Posterior vena cava (tissue), 2 donors: ENCODE measurements around the gene STK32B. TPM values are rescaled to one million over a fixed set of nuclear protein-coding genes. Genes with fewer than 3 reads are reported as not detected.
"Not testable (repeated sequence)": the region's sequence is repeated elsewhere in the genome, so short reads cannot be mapped to it uniquely, and the experiment has no call there.

Experiments used
- DNase-seq: peaks from one replicate; pipeline ENCODE4 v3.0.0-alpha.2; 2020; ENCODE audit warnings: low spot score
- intact Hi-C, 2 donors: fragments of 100-400 bp; cut with DNase I; formaldehyde crosslinking; loops; one replicate each; pipeline versions ENCODE4 v1.14.1 to v1.14.2; 2022 to 2023
- total RNA-seq, 2 donors: library from RNA; stranded (reverse); fragmentation: NEBNext Ultra II Directional; extraction: Animal tissue kit (Norgen Biotek cat#: 25700); gene quantifications; one replicate each; pipeline ENCODE4 v1.2.1, GENCODE V29; 2021
- donor health status: DM: yes; HTN: yes; CAD: no.
- donor health status: DM: yes; HTN: yes; CAD: no.

STK32B gene
- total RNA-seq, 2 donors from 2014 or later: 3.1 to 3.5 TPM

DNA sequence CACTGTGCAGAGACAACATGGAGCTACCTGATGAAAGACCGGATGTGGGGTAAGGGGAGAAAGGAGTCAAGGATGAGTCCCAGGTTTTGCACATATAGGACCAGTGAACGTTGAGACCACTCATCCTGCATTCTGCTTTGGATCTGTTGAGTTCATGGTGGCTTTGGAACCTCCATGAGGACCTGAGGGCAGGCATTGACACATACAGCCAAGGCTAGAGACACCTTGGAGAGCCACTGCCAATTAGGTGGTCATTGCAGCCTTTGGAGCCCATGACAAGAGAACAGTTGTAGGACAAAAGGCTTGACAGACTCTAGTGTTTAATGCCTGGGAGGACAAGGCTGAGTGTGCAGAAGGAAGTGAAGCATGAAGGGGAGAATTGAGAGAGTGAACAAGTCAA, 87.9 kb downstream of the STK32B start:
- no peak for DNase-seq
- intact Hi-C loops: no loop called here

DNA sequence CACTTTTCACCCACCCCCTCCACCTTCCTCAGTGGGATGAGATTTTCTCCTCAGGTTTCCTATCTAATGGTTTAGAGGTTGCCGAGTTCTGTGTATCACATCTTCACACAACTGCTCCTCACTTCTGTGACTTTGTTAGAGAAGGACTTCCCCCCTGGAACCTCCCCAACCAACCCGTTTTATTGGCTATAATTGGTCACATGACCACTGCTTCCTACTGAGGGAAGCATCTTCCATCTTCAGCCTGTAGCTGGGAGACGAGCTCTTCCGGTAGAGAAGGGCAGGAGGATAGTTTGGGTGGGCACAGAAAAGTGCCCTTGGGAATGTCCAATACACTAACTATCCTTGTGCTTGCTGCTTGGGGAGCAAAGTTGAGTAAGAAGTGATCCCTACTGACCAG, 90.5 kb downstream of the STK32B start:
- intact Hi-C loops: loop anchor here in 1 of 2 donors (5.0 kb wide), 1 partner anchor 90 kb away; the partner anchor contains the start of gene STK32B

DNA sequence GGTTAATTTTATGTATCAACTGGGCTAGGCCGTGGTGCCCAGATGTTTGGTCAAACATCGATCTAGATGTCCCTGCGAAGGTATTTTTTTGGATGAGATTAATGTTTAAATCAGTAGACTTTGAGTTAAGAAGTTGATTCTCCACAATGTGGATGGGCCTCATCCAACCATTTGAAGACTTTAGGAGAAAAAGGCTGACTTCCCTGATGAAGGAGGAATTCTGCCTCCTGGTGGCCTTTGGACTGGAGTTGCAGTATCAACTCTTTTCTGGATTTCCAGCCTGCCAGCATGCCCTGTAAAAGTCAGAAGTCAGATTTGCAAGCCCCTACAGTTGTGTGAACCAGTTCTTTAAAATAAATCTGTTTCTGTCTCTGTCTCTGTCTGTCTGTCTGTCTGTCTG, 91.4 kb downstream of the STK32B start:
- DNase-seq: no peak
- intact Hi-C loops: loop anchor here in 1 of 2 donors (5.0 kb wide), 1 partner anchor 90 kb away; the partner anchor contains the start of gene STK32B

More for the DNA sequence above, 90.5 kb downstream of the STK32B start:
- DNase-seq: no peak

DNA sequence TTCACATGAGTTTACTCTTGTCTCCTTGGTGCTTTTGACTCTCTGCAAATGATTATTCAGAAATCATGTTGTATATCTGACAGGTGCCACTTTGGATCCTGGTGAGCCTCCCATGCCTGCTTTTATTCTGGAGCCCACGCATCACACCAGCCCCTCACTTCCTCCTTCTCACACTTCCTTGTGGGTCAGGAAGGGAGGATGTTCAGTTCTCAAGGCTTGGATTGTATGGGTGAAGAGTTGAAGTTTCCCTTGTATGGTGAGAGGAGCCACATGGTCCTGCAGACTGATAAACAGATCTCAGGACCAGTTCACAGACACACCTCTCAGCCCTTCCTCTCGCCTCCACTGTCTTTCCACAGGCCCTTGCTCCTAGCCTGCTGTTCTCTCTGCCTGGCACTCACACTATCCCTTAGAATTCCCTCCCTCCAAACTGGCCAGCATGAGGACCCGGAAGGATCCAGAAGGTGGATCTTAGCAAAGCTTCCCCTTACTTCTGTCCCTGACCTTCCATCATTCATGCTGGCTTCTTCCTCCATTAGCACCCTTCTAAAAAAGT, 92.1 kb downstream of the STK32B start:
- intact Hi-C loops: loop anchor here in 1 of 2 donors (5.0 kb wide), 1 partner anchor 91 kb away; the partner anchor contains the start of gene STK32B
- DNase-seq: no peak

DNA sequence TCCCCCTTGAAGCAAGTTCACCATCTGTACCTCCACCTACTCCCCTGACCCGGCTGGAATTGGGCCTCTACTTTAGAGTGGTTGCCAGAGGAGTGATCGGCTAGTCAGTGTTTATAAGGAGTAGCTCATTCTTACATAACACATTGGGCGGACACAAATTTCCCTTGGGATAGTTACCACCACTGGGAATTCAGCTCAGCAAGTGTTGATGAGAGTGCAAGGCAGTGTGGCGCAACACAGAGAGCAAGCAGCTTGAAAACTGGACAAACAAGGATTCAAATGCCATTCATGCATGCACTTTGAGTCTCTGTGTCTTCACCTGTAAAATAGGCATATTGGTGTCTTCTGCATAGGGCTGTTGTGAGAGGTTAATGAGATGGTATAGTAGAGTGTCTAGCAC, 92.7 kb downstream of the STK32B start:
- DNase-seq: no peak

DNA sequence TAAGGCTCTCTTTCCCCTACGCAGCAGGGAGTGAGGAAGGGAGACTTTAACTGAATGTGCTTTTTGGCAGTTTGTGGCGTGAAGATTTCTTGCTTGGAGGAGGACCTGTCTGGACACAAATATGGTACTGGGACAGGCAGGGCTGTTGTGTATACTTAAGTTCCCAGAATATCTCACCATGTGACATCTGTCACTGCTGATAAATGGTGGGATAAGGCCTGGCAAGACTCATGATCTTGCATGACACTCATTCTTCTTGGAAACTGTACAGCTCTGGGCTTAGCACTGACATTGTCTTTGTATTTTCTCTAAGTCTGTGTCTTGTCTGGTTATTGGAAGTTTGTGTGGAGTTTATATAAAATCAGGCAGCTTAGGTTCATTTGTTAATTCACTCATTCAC, 93.1 kb downstream of the STK32B start:
- no peak for DNase-seq
- intact Hi-C loops: loop anchor here in 1 of 2 donors (5.0 kb wide), 1 partner anchor 92 kb away; the partner anchor contains the start of gene STK32B

More for the DNA sequence above, 92.7 kb downstream of the STK32B start:
- intact Hi-C loops: loop anchor here in 1 of 2 donors (5.0 kb wide), 1 partner anchor 92 kb away; the partner anchor contains the start of gene STK32B

DNA sequence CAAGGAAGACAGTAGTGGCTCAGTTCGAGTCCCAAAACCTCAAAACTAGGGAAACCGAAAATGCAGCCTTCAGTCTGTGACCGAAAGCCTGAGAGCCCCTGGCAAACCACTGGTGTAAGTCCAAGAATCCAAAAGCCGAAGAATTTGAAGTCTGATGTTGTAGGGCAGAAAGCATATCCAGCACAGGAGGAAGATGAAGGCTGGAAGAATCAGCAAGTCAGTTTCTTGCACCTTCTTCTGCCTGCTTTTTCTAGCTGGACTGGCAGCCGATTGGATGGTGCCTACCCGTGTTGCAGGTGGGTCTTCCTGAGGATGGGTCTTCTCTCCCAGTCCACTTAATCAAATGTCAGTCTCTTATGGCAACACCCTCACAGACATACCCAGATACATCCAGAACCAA, 95.0 kb downstream of the STK32B start:
- intact Hi-C loops: no loop called here
- DNase-seq: no peak

DNA sequence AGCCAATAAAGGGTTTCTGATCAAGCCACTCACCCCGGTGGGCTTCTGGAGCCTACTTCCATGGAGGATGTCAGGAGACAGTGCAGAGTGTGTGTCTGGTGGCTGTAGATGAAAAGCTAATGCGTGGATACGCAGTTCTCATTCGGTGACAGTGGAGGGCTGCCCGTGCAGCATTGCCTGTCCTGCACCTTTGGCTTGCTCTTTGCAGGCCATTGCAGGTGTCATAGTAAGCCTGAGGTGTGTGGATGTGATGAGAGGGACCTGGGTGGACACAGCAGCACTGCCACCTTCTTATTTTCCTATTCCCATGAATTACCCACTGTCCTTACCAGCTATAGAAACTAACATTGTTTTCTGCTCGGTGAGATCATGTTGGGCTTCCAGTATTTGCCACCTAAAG, 101.2 kb downstream of the STK32B start:
- intact Hi-C loops: no loop called here
- DNase-seq: no peak

DNA sequence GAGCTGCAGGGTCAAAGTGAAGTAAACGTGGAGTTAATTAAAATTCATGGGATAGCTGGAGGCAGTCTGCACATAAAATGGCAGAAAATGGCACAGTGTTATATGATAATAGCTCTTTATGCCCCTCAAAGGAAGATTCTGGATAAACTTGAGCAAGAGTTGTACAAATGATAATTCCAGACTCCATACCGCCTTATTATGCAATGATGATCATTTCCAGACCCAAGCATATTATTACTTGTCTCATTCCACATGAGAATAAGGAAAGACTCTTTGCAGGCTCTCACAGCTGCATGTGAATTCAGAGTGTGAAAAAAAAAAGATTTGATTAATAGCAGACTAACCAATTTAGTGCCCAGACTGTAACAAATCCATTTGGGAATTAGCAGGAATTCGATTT, 105.4 kb downstream of the STK32B start:
- intact Hi-C loops: no loop called here
- DNase-seq: no peak

DNA sequence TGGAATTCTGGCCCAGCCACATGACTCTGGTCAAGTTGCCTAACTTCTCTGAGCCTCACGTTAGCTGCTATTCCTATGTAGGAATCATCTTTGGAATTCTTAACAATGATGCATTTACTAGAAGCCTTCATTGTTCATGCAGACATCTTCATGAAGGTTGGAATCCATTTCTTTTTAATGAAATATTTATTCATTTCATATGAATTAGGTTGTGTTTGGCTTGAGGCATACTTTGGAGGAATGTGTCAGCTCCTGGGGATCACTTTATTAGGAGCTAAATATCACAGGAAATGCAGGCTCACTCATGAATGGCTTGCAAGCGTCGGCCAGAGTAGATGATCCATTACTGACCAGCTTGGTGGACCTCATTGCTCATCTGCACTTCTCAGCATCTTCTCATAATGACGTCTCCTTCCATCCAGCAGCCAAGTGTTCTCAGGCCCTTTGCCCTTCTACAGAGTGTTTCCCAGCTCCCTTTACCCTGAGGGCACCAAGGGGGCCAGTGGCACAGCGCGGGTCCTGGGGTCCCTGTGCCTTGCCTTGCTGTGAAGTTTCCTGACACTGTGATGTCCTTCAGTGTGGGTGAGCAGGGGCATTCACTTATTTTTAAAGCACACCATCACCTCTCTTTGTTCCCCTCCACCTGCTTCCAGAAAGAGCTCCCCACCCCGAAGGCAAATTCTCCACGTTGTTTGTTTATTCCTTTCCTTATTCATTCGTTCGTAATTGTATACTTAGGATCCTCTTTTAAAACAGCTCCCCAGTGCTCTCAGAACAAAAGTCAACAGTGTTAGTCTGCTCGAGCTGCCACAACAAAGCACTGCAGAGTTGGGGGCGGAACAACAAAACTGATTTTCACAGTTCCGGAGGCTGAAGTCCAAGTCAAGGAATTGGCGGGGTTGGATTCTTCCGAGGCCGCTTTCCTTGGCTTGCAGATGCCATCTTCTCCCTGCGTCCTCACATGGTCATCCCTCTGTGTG, 106.8 kb downstream of the STK32B start:
- DNase-seq: no peak

DNA sequence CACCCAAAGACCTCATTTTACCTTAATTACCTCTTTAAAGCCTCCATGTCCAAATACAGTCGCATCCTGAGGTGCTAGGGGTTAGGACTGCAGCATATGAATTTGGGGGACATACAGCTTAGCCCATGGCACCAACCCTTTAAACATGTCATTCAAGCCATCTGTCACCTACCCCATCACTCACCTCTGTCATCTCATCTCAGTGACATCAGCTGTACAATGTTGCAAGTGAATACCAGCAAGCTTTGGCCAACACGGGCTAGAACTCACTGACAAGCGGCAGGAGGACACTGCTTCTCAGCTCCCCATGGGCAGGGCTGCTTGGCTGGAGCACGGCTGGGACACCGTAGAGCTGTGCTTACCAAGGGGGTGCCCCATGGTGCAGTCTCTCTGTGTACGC, 107.5 kb downstream of the STK32B start:
- intact Hi-C loops: no loop called here
- DNase-seq: no peak

More for the DNA sequence above, 106.8 kb downstream of the STK32B start:
- intact Hi-C loops: no loop called here

DNA sequence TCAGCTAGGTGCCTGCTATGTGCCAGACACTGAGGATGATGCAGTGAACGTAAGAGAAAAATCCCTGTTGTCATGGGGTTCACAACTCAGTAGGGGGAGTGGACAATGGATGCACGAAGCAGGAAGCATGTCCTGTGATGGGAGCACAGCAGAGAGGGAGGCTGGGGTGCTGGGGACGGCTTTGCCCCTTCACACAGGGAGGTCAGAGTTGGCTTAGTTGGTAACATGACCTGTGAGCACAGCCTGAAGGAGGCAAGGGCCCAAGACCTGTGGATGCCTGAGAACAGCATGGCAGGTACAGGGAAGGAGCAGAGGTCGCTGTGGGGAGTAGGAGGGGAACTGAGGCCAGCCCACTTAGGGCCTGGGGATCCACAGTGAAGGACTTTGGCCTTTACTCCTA, 109.4 kb downstream of the STK32B start:
- intact Hi-C loops: no loop called here
- DNase-seq: no peak

DNA sequence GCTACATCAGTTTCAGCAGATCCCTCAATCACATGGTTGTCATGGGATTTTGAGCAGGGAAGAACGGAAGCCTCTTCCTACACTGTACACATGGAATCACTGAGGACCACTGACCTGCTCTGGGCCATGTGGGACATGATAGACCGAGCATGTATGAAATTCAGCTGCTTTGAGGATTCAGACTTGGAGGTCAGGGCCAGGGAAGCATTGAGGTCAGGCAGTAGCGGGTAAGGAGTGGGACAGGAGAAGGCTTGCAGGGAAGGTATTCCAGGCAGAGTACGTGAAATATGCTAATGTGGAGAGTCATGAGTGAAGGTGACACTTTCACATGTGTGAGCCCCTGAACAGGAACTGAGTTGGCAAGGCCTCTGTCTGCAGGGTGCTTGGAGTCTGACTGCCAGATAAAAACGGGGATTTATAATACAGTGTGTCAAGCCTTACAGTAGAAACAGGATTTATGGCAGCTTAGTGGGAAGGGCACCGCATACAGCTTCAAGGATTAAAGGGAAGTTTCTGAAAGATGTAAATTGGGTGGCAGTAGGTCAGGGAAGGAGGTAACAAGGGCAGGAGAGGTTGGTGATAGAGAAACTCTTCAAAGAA, 111.7 kb downstream of the STK32B start:
- DNase-seq: no peak
- intact Hi-C loops: no loop called here

DNA sequence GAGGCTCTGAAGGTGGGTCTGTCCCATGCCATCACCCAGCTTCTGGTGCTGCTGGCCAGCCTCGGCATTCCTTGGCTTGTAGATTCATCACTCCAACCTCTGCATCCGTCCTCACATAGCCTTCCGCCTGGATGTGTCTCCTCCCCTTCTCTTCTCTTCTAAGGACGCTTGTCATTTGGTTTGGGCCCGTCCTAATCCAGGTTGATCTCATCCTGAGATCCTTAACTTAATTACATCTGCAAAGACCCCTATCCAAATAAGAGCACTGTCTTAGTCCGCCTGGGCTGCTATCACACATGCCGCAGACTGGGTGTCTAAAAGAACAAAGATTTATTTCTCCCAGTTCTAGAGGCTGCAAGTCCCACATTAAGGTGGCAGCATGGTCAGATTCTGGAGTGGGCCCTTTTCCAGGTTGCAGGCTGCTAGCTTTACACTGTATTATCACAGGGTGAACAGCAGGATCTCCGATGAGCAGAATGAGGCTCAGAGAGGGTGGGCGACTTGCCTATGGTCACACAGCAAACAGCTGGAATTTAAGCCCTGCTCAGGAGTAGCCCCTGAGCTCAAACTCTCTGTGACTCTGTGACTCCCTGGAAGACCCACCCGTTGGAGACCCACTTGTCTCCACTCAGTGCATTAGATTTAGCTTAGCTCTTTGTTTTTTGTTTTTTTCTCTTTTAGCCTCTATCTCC, 113.1 kb downstream of the STK32B start:
- DNase-seq: no peak
- intact Hi-C loops: no loop called here

DNA sequence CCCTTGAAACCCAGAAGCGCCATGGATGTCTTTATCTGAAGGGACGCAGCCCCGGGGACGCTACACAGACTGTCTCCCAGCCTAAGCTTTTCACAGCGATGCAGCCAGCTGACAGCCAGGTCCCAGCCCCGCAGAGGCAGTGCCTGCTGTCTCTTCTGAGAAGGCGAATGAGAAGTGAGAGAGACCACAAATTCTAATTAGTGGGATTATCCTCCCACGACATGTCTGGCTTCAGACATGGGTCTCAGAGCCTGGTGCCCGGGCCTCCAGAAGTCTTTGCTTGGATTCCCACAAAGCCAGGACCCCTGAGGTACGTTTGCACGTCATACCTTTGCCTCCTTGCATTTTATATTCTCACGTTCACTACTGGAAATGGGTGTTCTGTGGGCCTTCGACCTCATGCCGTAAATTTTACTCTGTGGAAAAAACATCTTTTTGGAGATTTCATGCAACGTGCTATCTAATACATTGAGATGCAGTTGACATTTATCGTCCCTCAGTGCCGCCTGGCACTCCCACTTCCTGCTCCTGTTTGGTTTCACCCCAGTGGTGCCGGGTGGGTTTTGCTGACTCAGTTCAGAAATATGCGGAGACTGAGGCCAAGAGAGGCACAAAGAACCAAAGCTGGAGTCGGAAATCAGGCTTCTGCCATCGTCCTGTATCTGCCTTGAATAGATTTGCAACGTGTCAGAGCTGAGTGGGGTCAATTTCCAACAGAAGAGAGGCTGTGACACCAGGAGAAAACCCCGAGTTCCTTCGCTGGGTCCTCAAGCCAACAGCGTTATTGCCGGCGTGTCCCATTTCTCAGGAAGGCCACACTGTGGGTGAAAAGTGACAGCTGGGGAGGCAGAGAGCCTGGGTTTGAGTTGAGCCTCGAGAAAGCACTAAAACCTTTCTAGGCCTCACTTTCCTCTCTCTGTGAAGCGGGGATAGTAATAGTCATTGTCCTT, 114.4 kb downstream of the STK32B start:
- intact Hi-C loops: no loop called here
- DNase-seq: no peak

DNA sequence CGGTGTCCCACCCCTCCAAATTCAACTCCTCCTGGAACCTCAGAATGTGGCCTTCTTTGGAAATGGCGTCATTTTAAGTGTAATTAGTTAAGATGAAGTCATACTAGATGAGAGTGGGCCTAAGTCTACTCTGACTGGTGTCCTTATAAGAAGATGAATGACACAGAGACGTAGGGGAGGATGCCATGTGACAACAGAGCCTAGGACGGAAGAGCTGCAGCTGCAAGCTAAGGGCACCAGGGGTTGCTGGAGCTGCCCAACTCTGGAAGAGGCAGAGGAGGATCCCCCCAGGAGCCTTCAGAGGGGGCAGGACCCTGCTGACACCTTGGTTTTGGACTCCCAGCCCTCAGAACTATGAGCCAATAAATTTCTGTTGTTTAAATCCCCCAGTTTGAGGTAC, 115.1 kb downstream of the STK32B start:
- DNase-seq: no peak
- intact Hi-C loops: no loop called here

DNA sequence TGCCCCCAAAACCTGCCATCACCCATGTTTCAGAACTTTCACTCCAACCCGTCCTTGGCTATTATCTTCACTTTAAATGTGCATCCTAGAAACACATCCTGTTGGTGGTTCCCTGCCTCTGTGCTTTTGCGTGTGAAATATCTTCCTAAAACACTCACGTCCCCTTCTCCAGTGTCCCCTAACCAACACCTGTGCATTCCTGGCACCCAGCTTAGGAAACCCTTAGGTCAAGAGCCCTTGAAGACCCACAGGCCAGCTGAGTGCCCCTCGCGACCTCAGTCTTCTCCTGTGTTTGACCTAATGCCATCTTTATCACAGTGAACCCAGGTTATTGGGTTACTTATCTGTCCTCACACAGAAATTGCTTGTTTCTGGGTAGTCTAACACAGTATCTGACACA, 117.6 kb downstream of the STK32B start:
- intact Hi-C loops: no loop called here

DNA sequence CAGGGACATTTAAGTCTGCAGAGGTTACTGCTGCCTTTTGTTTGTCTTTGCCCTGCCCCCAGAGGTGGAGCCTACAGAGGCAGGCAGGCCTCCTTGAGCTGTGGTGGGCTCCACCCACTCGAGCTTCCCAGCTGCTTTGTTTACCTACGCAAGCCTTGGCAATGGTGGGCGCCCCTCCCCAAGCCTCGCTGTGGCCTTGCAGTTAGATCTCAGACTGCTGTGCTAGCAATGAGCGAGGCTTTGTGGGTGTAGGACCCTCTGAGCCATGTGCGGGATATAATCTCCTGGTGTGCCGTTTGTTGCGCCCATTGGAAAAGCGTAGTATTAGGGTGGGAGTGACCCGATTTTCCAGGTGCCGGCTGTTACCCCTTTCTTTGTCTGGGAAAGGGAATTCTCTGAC, 124.6 kb downstream of the STK32B start:
- intact Hi-C loops, DNase-seq: not testable (repeated sequence)

More for the DNA sequence above, 117.6 kb downstream of the STK32B start:
- DNase-seq: no peak
